Ishikawa (cell line): Measurements from ENCODE around the gene STPG3.

Experiments used
- CEBPB ChIP-seq: IDR thresholded peaks from 2 replicates; pipeline ENCODE4 v1.6.1; 2012
- CREB1 ChIP-seq: IDR thresholded peaks from 2 replicates; pipeline ENCODE4 v1.6.1; 2012; ENCODE audit warnings: low read depth
- EGR1 ChIP-seq: IDR thresholded peaks from 2 replicates; pipeline ENCODE4 v1.6.1; 2012
- EP300 ChIP-seq: IDR thresholded peaks from 2 replicates; pipeline ENCODE4 v1.6.1; 2012; ENCODE audit warnings: borderline replicate concordance
- FOXM1 ChIP-seq: IDR thresholded peaks from 2 replicates; pipeline ENCODE4 v1.6.1; 2012; ENCODE audit warnings: low read depth, borderline replicate concordance
- MAX ChIP-seq: IDR thresholded peaks from 2 replicates; pipeline ENCODE4 v1.6.1; 2012
- NFIC ChIP-seq: IDR thresholded peaks from 2 replicates; pipeline ENCODE4 v1.6.1; 2012
- RAD21 ChIP-seq: IDR thresholded peaks from 2 replicates; pipeline ENCODE4 v1.6.1; 2012; ENCODE audit warnings: low read depth
- TAF1 ChIP-seq: IDR thresholded peaks from 2 replicates; pipeline ENCODE4 v1.6.1; 2012; ENCODE audit warnings: low read depth, mild to moderate bottlenecking
- TCF12 ChIP-seq: IDR thresholded peaks from 2 replicates; pipeline ENCODE4 v1.6.1; 2012; ENCODE audit warnings: low read depth
- TEAD4 ChIP-seq: IDR thresholded peaks from 2 replicates; pipeline ENCODE4 v1.6.1; 2012
- USF1 ChIP-seq: IDR thresholded peaks from 2 replicates; pipeline ENCODE4 v1.6.1; 2012
- YY1 ChIP-seq: IDR thresholded peaks from 2 replicates; pipeline ENCODE4 v1.6.1; 2012; ENCODE audit warnings: low read depth
- ZBTB7A ChIP-seq: IDR thresholded peaks from 2 replicates; pipeline ENCODE4 v1.6.1; 2012; ENCODE audit warnings: low read depth
- TF ChIP-seq, protein P1 (sequence below): IDR thresholded peaks from 2 replicates; pipeline ENCODE4 v1.6.1; 2012; ENCODE audit warnings: low read depth, mild to moderate bottlenecking

The STPG3 gene

DNA sequence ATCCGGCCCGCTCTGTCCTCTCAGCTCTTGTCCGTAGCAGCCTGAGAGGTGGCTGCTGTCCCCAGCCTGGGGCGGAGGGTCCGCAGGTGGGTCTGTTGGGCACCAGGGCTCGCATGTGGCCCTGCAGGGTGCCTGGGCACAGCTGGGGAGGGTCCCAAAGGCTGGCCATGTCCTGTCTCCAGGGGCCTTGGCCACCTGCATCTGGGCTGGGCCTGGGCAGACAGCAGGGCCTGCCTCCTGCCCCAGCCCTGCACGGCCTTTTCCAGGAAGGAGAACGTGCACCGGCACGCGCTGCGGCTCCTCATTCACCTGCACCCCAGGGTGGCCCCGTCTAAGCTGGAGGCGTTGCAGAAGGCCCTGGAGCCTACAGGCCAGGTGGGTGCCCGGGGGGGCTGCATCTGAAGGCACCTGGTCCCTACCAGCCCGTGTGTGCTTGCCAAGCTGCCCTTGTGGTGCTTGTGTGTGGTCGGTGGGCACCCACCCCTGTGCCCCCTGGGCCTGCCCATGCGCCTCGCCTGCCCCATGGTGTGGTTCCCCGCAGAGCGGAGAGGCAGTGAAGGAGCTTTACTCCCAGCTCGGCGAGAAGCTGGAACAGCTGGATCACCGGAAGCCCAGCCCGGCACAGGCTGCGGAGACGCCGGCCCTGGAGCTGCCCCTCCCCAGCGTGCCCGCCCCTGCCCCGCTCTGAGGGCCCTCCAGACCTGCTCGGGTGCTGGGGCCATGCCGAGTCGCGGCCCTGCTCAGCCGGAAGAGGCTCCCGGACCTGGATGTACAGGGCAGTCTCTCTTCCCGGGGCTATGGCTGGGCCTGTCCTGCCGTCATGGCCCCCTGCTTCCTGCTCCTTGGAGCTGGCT is 21.4 kb downstream of the STPG3 start:
- no peak for TF ChIP-seq EP300
- TF ChIP-seq TCF12: no peak
- no peak for TF ChIP-seq RAD21
- no peak for TF ChIP-seq CEBPB
- no peak for TF ChIP-seq ZBTB7A
- TF ChIP-seq USF1: no peak
- TF ChIP-seq EGR1: no peak
- TF ChIP-seq TEAD4: no peak
- TF ChIP-seq TAF1: no peak
- TF ChIP-seq, protein P1, sequence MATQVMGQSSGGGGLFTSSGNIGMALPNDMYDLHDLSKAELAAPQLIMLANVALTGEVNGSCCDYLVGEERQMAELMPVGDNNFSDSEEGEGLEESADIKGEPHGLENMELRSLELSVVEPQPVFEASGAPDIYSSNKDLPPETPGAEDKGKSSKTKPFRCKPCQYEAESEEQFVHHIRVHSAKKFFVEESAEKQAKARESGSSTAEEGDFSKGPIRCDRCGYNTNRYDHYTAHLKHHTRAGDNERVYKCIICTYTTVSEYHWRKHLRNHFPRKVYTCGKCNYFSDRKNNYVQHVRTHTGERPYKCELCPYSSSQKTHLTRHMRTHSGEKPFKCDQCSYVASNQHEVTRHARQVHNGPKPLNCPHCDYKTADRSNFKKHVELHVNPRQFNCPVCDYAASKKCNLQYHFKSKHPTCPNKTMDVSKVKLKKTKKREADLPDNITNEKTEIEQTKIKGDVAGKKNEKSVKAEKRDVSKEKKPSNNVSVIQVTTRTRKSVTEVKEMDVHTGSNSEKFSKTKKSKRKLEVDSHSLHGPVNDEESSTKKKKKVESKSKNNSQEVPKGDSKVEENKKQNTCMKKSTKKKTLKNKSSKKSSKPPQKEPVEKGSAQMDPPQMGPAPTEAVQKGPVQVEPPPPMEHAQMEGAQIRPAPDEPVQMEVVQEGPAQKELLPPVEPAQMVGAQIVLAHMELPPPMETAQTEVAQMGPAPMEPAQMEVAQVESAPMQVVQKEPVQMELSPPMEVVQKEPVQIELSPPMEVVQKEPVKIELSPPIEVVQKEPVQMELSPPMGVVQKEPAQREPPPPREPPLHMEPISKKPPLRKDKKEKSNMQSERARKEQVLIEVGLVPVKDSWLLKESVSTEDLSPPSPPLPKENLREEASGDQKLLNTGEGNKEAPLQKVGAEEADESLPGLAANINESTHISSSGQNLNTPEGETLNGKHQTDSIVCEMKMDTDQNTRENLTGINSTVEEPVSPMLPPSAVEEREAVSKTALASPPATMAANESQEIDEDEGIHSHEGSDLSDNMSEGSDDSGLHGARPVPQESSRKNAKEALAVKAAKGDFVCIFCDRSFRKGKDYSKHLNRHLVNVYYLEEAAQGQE: no peak

GRCh38 chr9:137273095-137273490 is 22.0 kb downstream of the STPG3 start:
- TF ChIP-seq TEAD4: no peak

GRCh38 chr9:137273611-137274320 is 22.7 kb downstream of the STPG3 start:
- no peak for TF ChIP-seq TCF12
- no peak for TF ChIP-seq TEAD4
- TF ChIP-seq, protein P1: no peak
- TF ChIP-seq USF1: no peak
- TF ChIP-seq RAD21: no peak
- TF ChIP-seq EGR1: no peak
- no peak for TF ChIP-seq YY1
- no peak for TF ChIP-seq CREB1
- no peak for TF ChIP-seq MAX
- TF ChIP-seq EP300: no peak
- no peak for TF ChIP-seq NFIC
- no peak for TF ChIP-seq TAF1
- no peak for TF ChIP-seq ZBTB7A
- no peak for TF ChIP-seq CEBPB
- TF ChIP-seq FOXM1: no peak

DNA sequence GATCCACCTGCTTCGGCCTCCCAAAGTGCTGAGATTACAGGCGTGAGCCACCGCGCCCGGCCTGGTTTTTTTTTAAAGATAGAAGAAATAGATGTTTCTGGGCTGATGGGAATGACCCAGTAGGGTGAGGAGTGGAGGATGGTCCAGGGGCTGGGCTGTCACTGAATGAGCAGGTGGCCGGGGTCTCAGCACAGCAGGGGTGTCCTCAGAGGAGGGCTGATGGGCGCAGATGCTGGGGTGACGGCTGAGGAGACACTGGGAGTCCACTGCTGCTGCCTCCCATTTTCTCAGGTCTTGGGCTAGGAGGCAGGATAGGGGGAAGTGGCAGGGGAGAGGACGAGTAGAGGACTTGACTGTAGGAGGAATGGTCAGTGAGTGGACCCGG is 24.1 kb downstream of the STPG3 start:
- TF ChIP-seq TEAD4: no peak
- no peak for TF ChIP-seq TCF12
- TF ChIP-seq, protein P1: no peak
- no peak for TF ChIP-seq YY1
- no peak for TF ChIP-seq NFIC
- TF ChIP-seq CEBPB: no peak
- no peak for TF ChIP-seq RAD21
- no peak for TF ChIP-seq TAF1
- no peak for TF ChIP-seq USF1
- no peak for TF ChIP-seq ZBTB7A
- no peak for TF ChIP-seq EGR1
- TF ChIP-seq CREB1: no peak
- no peak for TF ChIP-seq MAX
- no peak for TF ChIP-seq EP300
- TF ChIP-seq FOXM1: no peak
